NCI-H187 treated with DMSO at 0.1 percent for 48 hours (cell line): Measurements from ENCODE around the gene CC2D1B.

Experiments used
- DNase-seq: peaks from one replicate; lab custom pipeline; 2025; lab: John Stamatoyannopoulos, UW

CC2D1B gene

GRCh38 chr1:52359676-52360594, 6.1 kb downstream of the CC2D1B start:
- no peak for DNase-seq

GRCh38 chr1:52358851-52359497, 7.0 kb downstream of the CC2D1B start:
- no peak for DNase-seq

GRCh38 chr1:52357397-52357796, 8.6 kb downstream of the CC2D1B start:
- DNase-seq: no peak

GRCh38 chr1:52356818-52357355, 9.1 kb downstream of the CC2D1B start:
- no peak for DNase-seq

- no peak for DNase-seq
These were observed 10.0 kb downstream of the CC2D1B start for GRCh38 chr1:52355847-52356505.

- DNase-seq: no peak
These were observed 10.6 kb downstream of the CC2D1B start for GRCh38 chr1:52355436-52355835.

- no peak for DNase-seq
These were observed 13.3 kb downstream of the CC2D1B start for GRCh38 chr1:52352690-52353089.

- DNase-seq: no peak
These were observed 17.2 kb downstream of the CC2D1B start for GRCh38 chr1:52348704-52349300.

GRCh38 chr1:52346653-52347052, 19.4 kb downstream of the CC2D1B start:
- no peak for DNase-seq

- no peak for DNase-seq
These were observed 20.8 kb downstream of the CC2D1B start for GRCh38 chr1:52345252-52345651.

- no peak for DNase-seq
These were observed 22.0 kb downstream of the CC2D1B start for GRCh38 chr1:52343979-52344378.

GRCh38 chr1:52341655-52342260, 24.2 kb downstream of the CC2D1B start:
- DNase-seq: no peak

GRCh38 chr1:52337439-52337838, 28.6 kb downstream of the CC2D1B start:
- DNase-seq: no peak

- no peak for DNase-seq
These were observed 31.0 kb downstream of the CC2D1B start for GRCh38 chr1:52334906-52335528.

GRCh38 chr1:52332411-52332810, 33.6 kb downstream of the CC2D1B start:
- DNase-seq: no peak

GRCh38 chr1:52328615-52329014, 37.4 kb downstream of the CC2D1B start:
- DNase-seq: no peak

GRCh38 chr1:52325786-52326185, 40.2 kb downstream of the CC2D1B start:
- no peak for DNase-seq

GRCh38 chr1:52323731-52324130, 42.3 kb downstream of the CC2D1B start:
- no peak for DNase-seq

- DNase-seq: no peak
These were observed 44.9 kb downstream of the CC2D1B start for GRCh38 chr1:52321061-52321460.

GRCh38 chr1:52306227-52307006, 59.6 kb downstream of the CC2D1B start:
- DNase-seq: no peak
